Measurements from ENCODE around the gene GSDMA. TPM values are rescaled to one million over a fixed set of nuclear protein-coding genes. Genes with fewer than 3 reads are reported as not detected.
A peak's percentile ranks its signal among the peaks of the same experiment; 100 is the strongest.

Gene GSDMA
- polyA plus RNA-seq, 3 donors = not detected

- H3K79me2 ChIP-seq (ENCODE audit: insufficient read depth, low read length) = no peaks in the 10 kb centered on the region
- H3K36me3 Mint-ChIP-seq = no peaks in the 10 kb centered on the region
- H3K4me3 Mint-ChIP-seq = peak overlapping the region in 1 of 2 donors; percentile 23
- TF ChIP-seq CTCF (IDR thresholded peaks at IDR 0.05) = no peak
- no peak overlapping the region for H2AFZ ChIP-seq (ENCODE audit: insufficient read depth, low read depth, low read length, poor library complexity, severe bottlenecking)
- no peaks in the 10 kb centered on the region for H3K27me3 ChIP-seq (ENCODE audit: control insufficient read depth in 2 of 2, insufficient read depth in 2 of 2, low read length in 2 of 2)
- no peak overlapping the region for H3K4me3 ChIP-seq (replicated peaks in 1 of 3; ENCODE audit: low read depth in 2 of 3, low read length in 3 of 3)
- DNase-seq = peak in 1 of 3 donors; percentile 44
- H3K4me1 ChIP-seq (ENCODE audit: control insufficient read depth in 1 of 2, insufficient read depth in 2 of 2, low read length in 2 of 2) = peaks cover 71 to 77% of the 10 kb centered on the region in 2 donors
- intact Hi-C loops (cut with micrococcal nuclease) = no loop called here
- H3K36me3 ChIP-seq (replicated peaks in 1 of 2; ENCODE audit: control insufficient read depth in 1 of 2, insufficient read depth in 2 of 2, low read length in 2 of 2) = no peaks in the 10 kb centered on the region
- no peak overlapping the region for H3K27ac ChIP-seq (ENCODE audit: low read depth in 1 of 2, low read length in 2 of 2)
- H4K20me1 ChIP-seq (ENCODE audit: insufficient read depth, low read length) = no peaks in the 10 kb centered on the region
- no peak overlapping the region for H3K4me2 ChIP-seq (replicated peaks; ENCODE audit: extremely low read depth, low read length, poor library complexity, severe bottlenecking)
- H3K9me3 Mint-ChIP-seq = peaks cover 0 to 3% (median 0%) of the 10 kb centered on the region in 7 donors
- 49% methylated on average over 5 of the region's 6 CpGs for WGBS (ENCODE audit: insufficient coverage)
- H3K9ac ChIP-seq (ENCODE audit: insufficient read depth, low read length, poor library complexity, severe bottlenecking) = no peak overlapping the region
- H3K9me3 ChIP-seq (replicated peaks in 1 of 2; ENCODE audit: control insufficient read depth in 1 of 2, insufficient read depth in 1 of 2, low read length in 2 of 2) = no peaks in the 10 kb centered on the region
- H3K4me1 Mint-ChIP-seq = peaks cover 76% of the 10 kb centered on the region
- H3K27ac Mint-ChIP-seq = peak overlapping the region in 1 of 7 donors; percentile 12
- H3K27me3 Mint-ChIP-seq (ENCODE audit: low read depth in 3 of 3) = peaks cover 0 to 13% (median 5%) of the 10 kb centered on the region in 3 donors
Measured at GRCh38 chr17:39969375-39969774, 6.6 kb downstream of the GSDMA start.

- no peaks in the 10 kb centered on the region for H3K27me3 ChIP-seq (ENCODE audit: control insufficient read depth in 2 of 2, insufficient read depth in 2 of 2, low read length in 2 of 2)
- DNase-seq = no peak
- intact Hi-C loops (cut with micrococcal nuclease) = no loop called here
- Mint-ChIP-seq H3K9me3 (peaks cover 0 to 3% (median 0%) of the 10 kb centered on the region in 7 donors), H3K27ac (no peak overlapping the region), H3K27me3 (ENCODE audit: low read depth in 3 of 3) (peaks cover 0 to 14% (median 6%) of the 10 kb centered on the region in 3 donors), H3K36me3 (no peaks in the 10 kb centered on the region), H3K4me1 (peaks cover 70% of the 10 kb centered on the region), H3K4me3 (no peak overlapping the region)
- H3K4me2 ChIP-seq (replicated peaks; ENCODE audit: extremely low read depth, low read length, poor library complexity, severe bottlenecking) = no peak overlapping the region
- no peak overlapping the region for H3K9ac ChIP-seq (ENCODE audit: insufficient read depth, low read length, poor library complexity, severe bottlenecking)
- H3K36me3 ChIP-seq (replicated peaks in 1 of 2; ENCODE audit: control insufficient read depth in 1 of 2, insufficient read depth in 2 of 2, low read length in 2 of 2) = no peaks in the 10 kb centered on the region
- H2AFZ ChIP-seq (ENCODE audit: insufficient read depth, low read depth, low read length, poor library complexity, severe bottlenecking) = no peak overlapping the region
- no peaks in the 10 kb centered on the region for H3K9me3 ChIP-seq (replicated peaks in 1 of 2; ENCODE audit: control insufficient read depth in 1 of 2, insufficient read depth in 1 of 2, low read length in 2 of 2)
- H3K79me2 ChIP-seq (ENCODE audit: insufficient read depth, low read length) = no peaks in the 10 kb centered on the region
- H3K4me1 ChIP-seq (ENCODE audit: control insufficient read depth in 1 of 2, insufficient read depth in 2 of 2, low read length in 2 of 2) = peaks cover 71 to 77% of the 10 kb centered on the region in 2 donors
- H3K27ac ChIP-seq (ENCODE audit: low read depth in 1 of 2, low read length in 2 of 2) = no peak overlapping the region
- no peaks in the 10 kb centered on the region for H4K20me1 ChIP-seq (ENCODE audit: insufficient read depth, low read length)
- no peak for TF ChIP-seq CTCF (IDR thresholded peaks at IDR 0.05)
- H3K4me3 ChIP-seq (replicated peaks in 1 of 3; ENCODE audit: low read depth in 2 of 3, low read length in 3 of 3) = no peak overlapping the region
- WGBS (ENCODE audit: insufficient coverage) = 29% methylated on average over 2 of the region's 7 CpGs
Measured at GRCh38 chr17:39970157-39970692, 7.4 kb downstream of the GSDMA start.

Measured in CD14-positive monocyte (primary cell).